HG03103 (cell line): ENCODE data around the gene AKNA.
"Not testable (repeated sequence)": the region's sequence is repeated elsewhere in the genome, so short reads cannot be mapped to it uniquely, and the experiment has no call there.

Source experiments
- ATAC-seq: cut with Tn5 transposase; IDR thresholded peaks from one replicate; pipeline ENCODE4 v1.9.1; 2021; ENCODE audit warnings: low read depth; ENCODE audit not compliant: unreplicated experiment

AKNA gene

GRCh38 chr9:114328357-114328820 is 59.4 kb downstream of the AKNA start:
- ATAC-seq, result not testable (repeated sequence)

- no peak for ATAC-seq
These were observed 60.0 kb downstream of the AKNA start for GRCh38 chr9:114327749-114328148.

GRCh38 chr9:114325684-114326254 is 62.0 kb downstream of the AKNA start:
- not testable (repeated sequence) for ATAC-seq

GRCh38 chr9:114324965-114325364 is 62.8 kb downstream of the AKNA start:
- ATAC-seq, result not testable (repeated sequence)

- ATAC-seq, result no peak
These were observed 63.3 kb downstream of the AKNA start for GRCh38 chr9:114324492-114324891.

- ATAC-seq, result not testable (repeated sequence)
These were observed 63.9 kb downstream of the AKNA start for GRCh38 chr9:114323849-114324248.

- not testable (repeated sequence) for ATAC-seq
These were observed 64.8 kb downstream of the AKNA start, which contains the start of gene ORM1 for GRCh38 chr9:114322831-114323531. Gene ORM1 (plus strand): TSS chr9:114323098. CDS start chr9:114323134, 36 bp downstream.

GRCh38 chr9:114322160-114322818 is 65.5 kb downstream of the AKNA start:
- ATAC-seq, result not testable (repeated sequence)

GRCh38 chr9:114321759-114322158 is 66.0 kb downstream of the AKNA start:
- ATAC-seq, result no peak

- ATAC-seq, result not testable (repeated sequence)
These were observed 67.1 kb downstream of the AKNA start for GRCh38 chr9:114320710-114321109.

- no peak for ATAC-seq
These were observed 68.6 kb downstream of the AKNA start for GRCh38 chr9:114319147-114319546.

GRCh38 chr9:114318416-114318815 is 69.4 kb downstream of the AKNA start:
- ATAC-seq, result no peak

- ATAC-seq, result no peak
These were observed 70.0 kb downstream of the AKNA start for GRCh38 chr9:114317665-114318357.

- ATAC-seq, result no peak
These were observed 71.1 kb downstream of the AKNA start for GRCh38 chr9:114316605-114317230.

- no peak for ATAC-seq
These were observed 71.9 kb downstream of the AKNA start for GRCh38 chr9:114315723-114316363.

GRCh38 chr9:114314881-114315722 is 72.7 kb downstream of the AKNA start:
- no peak for ATAC-seq

GRCh38 chr9:114314256-114314867 is 73.4 kb downstream of the AKNA start:
- ATAC-seq, result no peak

- ATAC-seq, result no peak
These were observed 74.6 kb downstream of the AKNA start for GRCh38 chr9:114313186-114313585.

GRCh38 chr9:114312513-114312875 is 75.3 kb downstream of the AKNA start:
- no peak for ATAC-seq
